ENCODE measurements around the gene ENOX1. TPM values are rescaled to one million over a fixed set of nuclear protein-coding genes. Genes with fewer than 3 reads are reported as not detected.

ENOX1 gene
- total and polyA plus RNA-seq, 4 experiments from 2014 or later, result not detected

DNA sequence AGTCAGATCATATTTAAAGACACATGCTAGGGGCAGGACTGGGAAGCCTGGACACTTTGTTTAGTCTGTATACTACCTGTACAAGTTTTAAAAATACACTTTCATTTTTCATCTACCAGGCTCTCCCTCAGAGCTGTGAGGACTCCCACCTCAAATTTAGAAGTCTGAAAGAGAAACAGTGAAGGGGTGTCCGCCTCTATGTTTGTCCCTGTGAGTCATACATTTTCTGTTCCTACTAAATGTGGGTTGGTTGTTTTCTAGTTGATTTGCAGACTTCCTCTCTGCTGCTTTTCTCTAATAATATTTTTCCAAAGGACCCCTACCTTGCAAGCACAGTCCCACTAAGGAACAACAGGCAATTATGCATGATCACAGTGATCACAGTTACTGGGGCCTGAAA is 110.5 kb downstream of the ENOX1 start:
- Mint-ChIP-seq H3K27ac (no peak overlapping the region), H3K36me3 (no peaks in the 10 kb centered on the region), H3K4me1 (no peaks in the 10 kb centered on the region), H3K9me3 (peaks cover 0 to 2% (median 0%) of the 10 kb centered on the region in 8 donors), H3K4me3 (no peak overlapping the region), H3K27me3 (peaks cover 0 to 1% of the 10 kb centered on the region in 2 donors)
- Histone ChIP-seq H3K9me3 (ENCODE audit: control insufficient read depth in 1 of 2, low read length in 2 of 2) (no peaks in the 10 kb centered on the region), H3K4me1 (ENCODE audit: insufficient read depth, low read length) (no peaks in the 10 kb centered on the region), H3K4me3 (ENCODE audit: low read length in 2 of 2) (no peak overlapping the region), H3K27ac (ENCODE audit: low read depth, low read length) (no peak overlapping the region), H3K27me3 (ENCODE audit: insufficient read depth, low read length) (no peaks in the 10 kb centered on the region), H3K36me3 (ENCODE audit: insufficient read depth, low read length) (no peaks in the 10 kb centered on the region)
- ChIA-PET POLR2A (ENCODE audit: partially characterized antibody) (no interaction called here), CTCF (ENCODE audit: partially characterized antibody) (no interaction called here)
- no peak for DNase-seq
- intact Hi-C loops (cut with micrococcal nuclease), result no loop called here

DNA sequence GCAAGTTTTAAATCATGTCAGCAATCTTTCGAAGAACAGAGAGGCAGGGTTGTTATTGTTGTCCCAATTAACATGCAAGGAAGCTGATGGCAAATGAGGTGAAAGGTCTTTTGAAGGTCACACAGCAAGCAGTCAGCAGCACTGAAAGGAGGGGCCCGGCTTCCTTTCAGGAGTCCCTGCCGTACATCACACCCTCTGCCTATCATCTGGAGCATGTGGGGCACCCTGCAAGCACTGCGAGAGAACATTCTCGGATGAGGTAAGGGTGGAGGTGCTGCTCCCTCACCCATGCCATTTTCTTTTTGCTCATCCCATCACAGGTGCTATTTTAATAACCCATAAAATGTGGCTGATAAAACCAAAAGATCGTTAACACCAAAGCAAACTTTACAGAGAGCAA is 111.2 kb downstream of the ENOX1 start:
- Mint-ChIP-seq H3K27ac (no peak overlapping the region), H3K9me3 (peaks cover 0 to 2% (median 0%) of the 10 kb centered on the region in 8 donors), H3K4me3 (no peak overlapping the region), H3K4me1 (no peaks in the 10 kb centered on the region), H3K27me3 (peaks cover 0 to 3% of the 10 kb centered on the region in 2 donors), H3K36me3 (no peaks in the 10 kb centered on the region)
- intact Hi-C loops (cut with micrococcal nuclease), result no loop called here
- ChIA-PET CTCF (ENCODE audit: partially characterized antibody) (no interaction called here), POLR2A (ENCODE audit: partially characterized antibody) (no interaction called here)
- H3K9me3 ChIP-seq (ENCODE audit: control insufficient read depth in 1 of 2, low read length in 2 of 2), result no peaks in the 10 kb centered on the region
- H3K27me3 ChIP-seq (ENCODE audit: insufficient read depth, low read length), result no peaks in the 10 kb centered on the region
- H3K4me3 ChIP-seq (ENCODE audit: low read length in 2 of 2), result no peak overlapping the region
- no peaks in the 10 kb centered on the region for H3K4me1 ChIP-seq (ENCODE audit: insufficient read depth, low read length)
- no peaks in the 10 kb centered on the region for H3K36me3 ChIP-seq (ENCODE audit: insufficient read depth, low read length)
- H3K27ac ChIP-seq (ENCODE audit: low read depth, low read length), result no peak overlapping the region
- no peak for DNase-seq

DNA sequence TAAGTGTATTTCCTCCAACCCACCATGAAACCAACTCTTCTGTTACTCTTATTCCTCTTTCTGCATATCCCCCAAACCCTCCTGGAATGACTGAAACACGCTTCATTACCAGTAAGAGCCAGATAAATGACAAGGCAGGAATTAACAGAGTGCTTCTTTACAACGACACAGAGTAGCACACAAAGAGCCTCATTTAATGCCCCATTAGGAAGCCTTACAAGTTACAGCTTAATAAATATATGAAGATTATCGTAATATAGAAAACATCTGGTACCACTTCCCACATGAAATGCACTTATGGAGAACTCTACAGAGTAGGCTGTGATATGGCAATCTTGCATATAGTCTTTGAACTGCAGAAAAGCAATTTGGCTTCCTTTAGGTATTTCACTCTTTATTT is 116.8 kb downstream of the ENOX1 start:
- Histone ChIP-seq H3K4me3 (ENCODE audit: low read length in 2 of 2) (no peak overlapping the region), H3K27me3 (ENCODE audit: insufficient read depth, low read length) (no peaks in the 10 kb centered on the region), H3K27ac (ENCODE audit: low read depth, low read length) (no peak overlapping the region), H3K4me1 (ENCODE audit: insufficient read depth, low read length) (no peaks in the 10 kb centered on the region), H3K36me3 (ENCODE audit: insufficient read depth, low read length) (no peaks in the 10 kb centered on the region), H3K9me3 (ENCODE audit: control insufficient read depth in 1 of 2, low read length in 2 of 2) (no peaks in the 10 kb centered on the region)
- intact Hi-C loops (cut with micrococcal nuclease), result no loop called here
- peaks cover 3 to 4% (median 3%) of the 10 kb centered on the region in 4 donors for H3K4me1 Mint-ChIP-seq
- DNase-seq, result no peak
- POLR2A ChIA-PET (ENCODE audit: partially characterized antibody), result no interaction called here
- no peak overlapping the region for H3K4me3 Mint-ChIP-seq
- CTCF ChIA-PET (ENCODE audit: partially characterized antibody), result no interaction called here
- peaks cover 0 to 3% of the 10 kb centered on the region in 2 donors for H3K27me3 Mint-ChIP-seq
- H3K27ac Mint-ChIP-seq, result no peak overlapping the region
- H3K36me3 Mint-ChIP-seq, result no peaks in the 10 kb centered on the region
- H3K9me3 Mint-ChIP-seq, result no peaks in the 10 kb centered on the region

DNA sequence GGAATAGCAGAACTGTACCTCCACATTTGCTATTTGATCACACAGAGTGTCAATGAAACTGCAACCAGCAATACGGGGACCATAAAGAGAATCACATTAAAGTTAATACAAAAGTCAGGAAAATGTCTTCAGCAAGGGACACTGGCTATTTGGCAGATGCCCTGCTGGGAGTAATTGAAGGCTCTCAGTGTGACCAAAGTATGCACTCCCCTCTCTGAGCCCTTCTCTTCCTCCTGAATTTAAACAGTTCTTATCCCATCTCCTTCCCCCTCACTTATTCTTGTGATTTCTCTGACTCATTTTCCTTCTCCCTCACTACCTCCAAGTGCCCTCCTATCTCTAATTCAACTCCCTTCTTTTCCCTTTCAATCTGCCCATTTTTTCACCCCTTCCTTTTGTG is 117.7 kb downstream of the ENOX1 start:
- H3K27me3 Mint-ChIP-seq, result peaks cover 0 to 1% of the 10 kb centered on the region in 2 donors
- no peaks in the 10 kb centered on the region for H3K36me3 ChIP-seq (ENCODE audit: insufficient read depth, low read length)
- DNase-seq, result no peak
- ChIA-PET CTCF (ENCODE audit: partially characterized antibody) (no interaction called here), POLR2A (ENCODE audit: partially characterized antibody) (no interaction called here)
- intact Hi-C loops (cut with micrococcal nuclease), result no loop called here
- H3K36me3 Mint-ChIP-seq, result no peaks in the 10 kb centered on the region
- no peak overlapping the region for H3K4me3 ChIP-seq (ENCODE audit: low read length in 2 of 2)
- H3K4me3 Mint-ChIP-seq, result no peak overlapping the region
- peaks cover 6% of the 10 kb centered on the region for H3K4me1 ChIP-seq (ENCODE audit: insufficient read depth, low read length)
- H3K9me3 ChIP-seq (ENCODE audit: control insufficient read depth in 1 of 2, low read length in 2 of 2), result no peaks in the 10 kb centered on the region
- no peak overlapping the region for H3K27ac Mint-ChIP-seq
- H3K9me3 Mint-ChIP-seq, result no peaks in the 10 kb centered on the region
- H3K27me3 ChIP-seq (ENCODE audit: insufficient read depth, low read length), result no peaks in the 10 kb centered on the region
- H3K4me1 Mint-ChIP-seq, result peaks cover 5 to 11% (median 8%) of the 10 kb centered on the region in 4 donors
- no peak overlapping the region for H3K27ac ChIP-seq (ENCODE audit: low read depth, low read length)

DNA sequence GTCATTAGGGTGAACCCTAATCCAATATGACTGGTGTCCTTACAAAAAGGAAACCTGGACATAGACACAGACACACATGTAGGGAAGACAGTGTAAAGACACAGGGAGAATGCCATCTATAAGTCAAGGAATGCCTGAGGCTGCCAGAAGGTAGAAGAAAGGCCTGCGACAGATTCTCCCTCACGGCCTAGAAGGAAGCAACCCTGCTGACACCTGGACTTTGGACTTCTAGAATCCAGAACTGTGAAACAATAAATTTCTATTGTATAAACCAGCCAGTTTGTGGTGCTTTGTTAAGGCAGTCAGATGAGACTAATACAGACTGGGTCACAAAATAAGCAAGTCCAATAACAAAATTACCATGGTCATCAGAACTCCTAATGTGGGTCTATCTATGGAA is 120.4 kb downstream of the ENOX1 start:
- H3K9me3 Mint-ChIP-seq, result no peaks in the 10 kb centered on the region
- no peak overlapping the region for H3K27ac ChIP-seq (ENCODE audit: low read depth, low read length)
- no peaks in the 10 kb centered on the region for H3K9me3 ChIP-seq (ENCODE audit: control insufficient read depth in 1 of 2, low read length in 2 of 2)
- no peaks in the 10 kb centered on the region for H3K36me3 Mint-ChIP-seq
- intact Hi-C loops (cut with micrococcal nuclease), result no loop called here
- POLR2A ChIA-PET (ENCODE audit: partially characterized antibody), result no interaction called here
- peaks cover 0 to 1% of the 10 kb centered on the region in 2 donors for H3K27me3 Mint-ChIP-seq
- H3K4me1 ChIP-seq (ENCODE audit: insufficient read depth, low read length), result peaks cover 6% of the 10 kb centered on the region
- H3K27me3 ChIP-seq (ENCODE audit: insufficient read depth, low read length), result no peaks in the 10 kb centered on the region
- no peak overlapping the region for H3K4me3 Mint-ChIP-seq
- no peak for DNase-seq
- no peaks in the 10 kb centered on the region for H3K36me3 ChIP-seq (ENCODE audit: insufficient read depth, low read length)
- H3K4me3 ChIP-seq (ENCODE audit: low read length in 2 of 2), result no peak overlapping the region
- H3K27ac Mint-ChIP-seq, result no peak overlapping the region
- CTCF ChIA-PET (ENCODE audit: partially characterized antibody), result no interaction called here
- peaks cover 5 to 11% (median 8%) of the 10 kb centered on the region in 4 donors for H3K4me1 Mint-ChIP-seq

DNA sequence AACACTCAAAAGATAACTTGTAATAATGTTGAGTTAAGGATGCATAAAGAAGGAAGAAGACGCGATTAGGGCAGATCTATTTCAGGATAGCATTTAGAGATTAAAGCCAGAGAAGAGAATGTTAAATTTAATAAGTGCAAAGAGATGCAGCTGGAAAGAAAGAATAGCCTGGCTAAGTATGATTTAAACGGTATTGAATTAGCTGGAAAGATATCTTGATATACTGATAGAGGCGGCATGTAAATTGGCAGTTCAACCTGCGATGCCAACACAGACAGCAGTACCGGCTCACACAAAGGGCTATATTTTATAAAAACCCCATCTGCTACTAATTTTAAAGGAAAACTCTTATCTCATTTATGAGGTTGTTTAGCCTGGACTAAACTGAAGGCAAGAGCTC is 121.4 kb downstream of the ENOX1 start:
- no peak overlapping the region for H3K4me3 ChIP-seq (ENCODE audit: low read length in 2 of 2)
- peaks cover 5 to 11% (median 8%) of the 10 kb centered on the region in 4 donors for H3K4me1 Mint-ChIP-seq
- peaks cover 6% of the 10 kb centered on the region for H3K4me1 ChIP-seq (ENCODE audit: insufficient read depth, low read length)
- H3K4me3 Mint-ChIP-seq, result no peak overlapping the region
- no peaks in the 10 kb centered on the region for H3K9me3 ChIP-seq (ENCODE audit: control insufficient read depth in 1 of 2, low read length in 2 of 2)
- no peaks in the 10 kb centered on the region for H3K9me3 Mint-ChIP-seq
- no peak for DNase-seq
- H3K27me3 ChIP-seq (ENCODE audit: insufficient read depth, low read length), result no peaks in the 10 kb centered on the region
- H3K27ac Mint-ChIP-seq, result no peak overlapping the region
- no peaks in the 10 kb centered on the region for H3K36me3 ChIP-seq (ENCODE audit: insufficient read depth, low read length)
- no peaks in the 10 kb centered on the region for H3K36me3 Mint-ChIP-seq
- no peaks in the 10 kb centered on the region for H3K27me3 Mint-ChIP-seq
- ChIA-PET POLR2A (ENCODE audit: partially characterized antibody) (no interaction called here), CTCF (ENCODE audit: partially characterized antibody) (no interaction called here)
- no peak overlapping the region for H3K27ac ChIP-seq (ENCODE audit: low read depth, low read length)
- intact Hi-C loops (cut with micrococcal nuclease), result no loop called here

DNA sequence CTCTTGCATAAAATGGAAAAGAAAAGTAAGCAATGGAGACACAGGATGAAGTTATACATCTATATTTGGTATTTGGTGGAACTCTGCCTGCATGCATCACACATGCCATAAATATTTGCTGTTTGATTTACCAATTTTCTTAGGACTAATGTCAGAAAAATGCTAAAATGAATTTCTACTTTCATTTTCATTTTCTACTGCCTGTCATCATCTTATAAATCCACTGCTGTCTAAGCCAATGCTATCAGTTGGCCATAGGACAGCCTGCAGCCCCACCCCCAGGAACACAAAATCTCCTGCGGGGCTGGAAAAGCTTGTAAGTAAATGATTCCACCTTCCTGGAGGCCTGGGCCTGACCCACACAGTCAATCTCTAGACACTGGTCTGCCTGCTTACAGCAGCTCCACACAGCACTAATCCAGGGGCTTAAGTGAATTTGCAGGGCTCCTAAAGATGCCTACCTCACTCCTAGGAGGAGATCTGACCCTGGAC is 122.0 kb downstream of the ENOX1 start:
- POLR2A ChIA-PET (ENCODE audit: partially characterized antibody), result no interaction called here
- peaks cover 6% of the 10 kb centered on the region for H3K4me1 ChIP-seq (ENCODE audit: insufficient read depth, low read length)
- H3K9me3 Mint-ChIP-seq, result no peaks in the 10 kb centered on the region
- peaks cover 5 to 11% (median 8%) of the 10 kb centered on the region in 4 donors for H3K4me1 Mint-ChIP-seq
- H3K36me3 Mint-ChIP-seq, result no peaks in the 10 kb centered on the region
- H3K27ac Mint-ChIP-seq, result peak overlapping the region in 4 of 7 donors; percentile 18 to 76 (median 56)
- no peak overlapping the region for H3K4me3 ChIP-seq (ENCODE audit: low read length in 2 of 2)
- H3K27me3 Mint-ChIP-seq, result no peaks in the 10 kb centered on the region
- H3K36me3 ChIP-seq (ENCODE audit: insufficient read depth, low read length), result no peaks in the 10 kb centered on the region
- H3K27me3 ChIP-seq (ENCODE audit: insufficient read depth, low read length), result no peaks in the 10 kb centered on the region
- no peak overlapping the region for H3K27ac ChIP-seq (ENCODE audit: low read depth, low read length)
- CTCF ChIA-PET (ENCODE audit: partially characterized antibody), result no interaction called here
- H3K9me3 ChIP-seq (ENCODE audit: control insufficient read depth in 1 of 2, low read length in 2 of 2), result no peaks in the 10 kb centered on the region
- intact Hi-C loops (cut with micrococcal nuclease), result no loop called here
- DNase-seq, result no peak
- H3K4me3 Mint-ChIP-seq, result peak overlapping the region in 7 of 8 donors; percentile 35 to 69 (median 58)

Data from CD4-positive, alpha-beta memory T cell (primary cell).